Measurements from ENCODE around the gene AFF3.
"Not testable (repeated sequence)": the region's sequence is repeated elsewhere in the genome, so short reads cannot be mapped to it uniquely, and the experiment has no call there.

AFF3 gene

GRCh38 chr2:99688699-99689098 lies 453.7 kb downstream of the AFF3 start:
- DNase-seq = no peak

GRCh38 chr2:99682275-99683060 lies 459.9 kb downstream of the AFF3 start:
- DNase-seq = no peak

GRCh38 chr2:99680946-99681345 lies 461.4 kb downstream of the AFF3 start:
- no peak for DNase-seq

- peak; percentile 17 for DNase-seq
Observed at GRCh38 chr2:99679518-99679917, 462.9 kb downstream of the AFF3 start.

- no peak for DNase-seq
Observed at GRCh38 chr2:99678625-99679024, 463.8 kb downstream of the AFF3 start.

GRCh38 chr2:99677814-99678213 lies 464.6 kb downstream of the AFF3 start:
- DNase-seq = no peak

- no peak for DNase-seq
Observed at GRCh38 chr2:99675130-99675661, 467.2 kb downstream of the AFF3 start.

- DNase-seq = no peak
Observed at GRCh38 chr2:99674090-99674489, 468.3 kb downstream of the AFF3 start.

GRCh38 chr2:99672766-99673350 lies 469.5 kb downstream of the AFF3 start:
- DNase-seq = no peak

- no peak for DNase-seq
Observed at GRCh38 chr2:99670768-99671734, 471.3 kb downstream of the AFF3 start.

- no peak for DNase-seq
Observed at GRCh38 chr2:99666256-99666655, 476.1 kb downstream of the AFF3 start.

- no peak for DNase-seq
Observed at GRCh38 chr2:99663641-99664040, 478.7 kb downstream of the AFF3 start.

- DNase-seq = no peak
Observed at GRCh38 chr2:99662761-99663341, 479.5 kb downstream of the AFF3 start.

- DNase-seq = not testable (repeated sequence)
Observed at GRCh38 chr2:99661761-99662160, 480.6 kb downstream of the AFF3 start.

GRCh38 chr2:99660616-99661406 lies 481.6 kb downstream of the AFF3 start:
- no peak for DNase-seq

GRCh38 chr2:99659874-99660273 lies 482.5 kb downstream of the AFF3 start:
- no peak for DNase-seq

GRCh38 chr2:99657691-99658258 lies 484.6 kb downstream of the AFF3 start:
- no peak for DNase-seq

- no peak for DNase-seq
Observed at GRCh38 chr2:99656994-99657393, 485.4 kb downstream of the AFF3 start.

- no peak for DNase-seq
Observed at GRCh38 chr2:99653433-99653832, 489.0 kb downstream of the AFF3 start.

GRCh38 chr2:99652862-99653261 lies 489.5 kb downstream of the AFF3 start:
- DNase-seq = no peak

GRCh38 chr2:99651930-99652670 lies 490.3 kb downstream of the AFF3 start:
- no peak for DNase-seq
